Measurements from ENCODE around the gene LUC7L2. TPM values are rescaled to one million over a fixed set of nuclear protein-coding genes. Genes with fewer than 3 reads are reported as not detected.
A peak's percentile ranks its signal among the peaks of the same experiment; 100 is the strongest.
"Not testable (repeated sequence)": the region's sequence is repeated elsewhere in the genome, so short reads cannot be mapped to it uniquely, and the experiment has no call there.

LUC7L2 gene
- total RNA-seq, 1 experiment from 2014 or later: 66.7 TPM

GRCh38 chr7:139446051-139446890, 86.6 kb downstream of the LUC7L2 start:
- no peak for DNase-seq (ENCODE audit: low read depth)

- DNase-seq (ENCODE audit: low read depth): no peak
Measured at GRCh38 chr7:139450851-139451250, 91.2 kb downstream of the LUC7L2 start.

GRCh38 chr7:139451638-139452037, 91.9 kb downstream of the LUC7L2 start:
- peak; percentile 79 for DNase-seq (ENCODE audit: low read depth)

- DNase-seq (ENCODE audit: low read depth): peak; percentile 23
Measured at GRCh38 chr7:139452958-139453672, 93.4 kb downstream of the LUC7L2 start.

- DNase-seq (ENCODE audit: low read depth): no peak
Measured at GRCh38 chr7:139453673-139454321, 94.1 kb downstream of the LUC7L2 start.

- DNase-seq (ENCODE audit: low read depth): no peak
Measured at GRCh38 chr7:139455789-139456188, 96.1 kb downstream of the LUC7L2 start.

GRCh38 chr7:139456511-139456910, 96.8 kb downstream of the LUC7L2 start:
- DNase-seq (ENCODE audit: low read depth): no peak

- DNase-seq (ENCODE audit: low read depth): peak; percentile 40
Measured at GRCh38 chr7:139457153-139457946, 97.7 kb downstream of the LUC7L2 start.

- DNase-seq (ENCODE audit: low read depth): not testable (repeated sequence)
Measured at GRCh38 chr7:139463421-139463820, 103.7 kb downstream of the LUC7L2 start.

GRCh38 chr7:139464511-139464910, 104.8 kb downstream of the LUC7L2 start:
- DNase-seq (ENCODE audit: low read depth): not testable (repeated sequence)

GRCh38 chr7:139465072-139465471, 105.4 kb downstream of the LUC7L2 start:
- DNase-seq (ENCODE audit: low read depth): not testable (repeated sequence)

- not testable (repeated sequence) for DNase-seq (ENCODE audit: low read depth)
Measured at GRCh38 chr7:139467729-139468128, 108.0 kb downstream of the LUC7L2 start.

- not testable (repeated sequence) for DNase-seq (ENCODE audit: low read depth)
Measured at GRCh38 chr7:139468281-139468680, 108.6 kb downstream of the LUC7L2 start.

GRCh38 chr7:139471740-139472353, 112.2 kb downstream of the LUC7L2 start:
- DNase-seq (ENCODE audit: low read depth): no peak

Small RNA genes lying within 50 kb of the gene (small RNA-seq; reads per million reads assigned to genes)
- gene RNU6-206P (not detected), gene RNU6-911P (not detected)

Other genes starting within 250 kb of the LUC7L2 start
- 1.4 and 1.6 TPM in 2 replicates for gene UBN2, start 128.7 kb upstream of the LUC7L2 start, total RNA-seq (2014; rRNA removed; shearing (Covaris generic))
- gene FMC1, start 18.6 kb upstream of the LUC7L2 start, total RNA-seq (2014; rRNA removed; shearing (Covaris generic)): 8.1 and 13.1 TPM in 2 replicates
- gene KLRG2, start 123.8 kb downstream of the LUC7L2 start, total RNA-seq (2014; rRNA removed; shearing (Covaris generic)): not detected in 2 replicates
- 0.13 TPM in 1 of 2 replicates, not detected in the other for gene CLEC2L, start 163.8 kb downstream of the LUC7L2 start, total RNA-seq (2014; rRNA removed; shearing (Covaris generic))